K562 (cell line): ENCODE results near the gene HSDL1. TPM values are rescaled to one million over a fixed set of nuclear protein-coding genes. Genes with fewer than 3 reads are reported as not detected.

Source experiments
- ATAC-seq: fragments of 200-7000 bp; cut with Tn5 transposase; 3 replicates; pipeline ENCODE4 v1.9.1; 2020; ENCODE audit warnings: moderate library complexity
- BruUV-seq: library from RNA; stranded (reverse); fragments of 400-500 nt; replicated peaks from 2 replicates; lab custom pipeline; 2021; lab: Mats Ljungman, UMichigan
- CTCF ChIA-PET: fragments of 300-600 bp; formaldehyde crosslinking; extraction: SDS; loops from one replicate; lab custom pipeline; 2021; ENCODE audit warnings: low intra/inter-chr PET ratio; lab: Yijun Ruan, JAX
- POLR2A ChIA-PET: fragments of 300-600, 350-650 bp; sonication (Branson Sonifier 250); formaldehyde crosslinking; extraction: SDS; loops from one replicate; lab custom pipeline; 2021; ENCODE audit warnings: antibody characterized with exemption, inconsistent platforms; lab: Yijun Ruan, JAX
- DNase-seq, 4 experiments: peaks; one replicate each; pipeline versions ENCODE4 v3.0.0 to v3.0.0-alpha.2; 2011 to 2018; ENCODE audit warnings: low spot score in 3 of 4, mixed read lengths in 3 of 4; ENCODE audit errors: extremely low read depth in 1 of 4
- FAIRE-seq: peaks from 2 replicates; lab custom pipeline; 2011; peaks lifted over from hg19 to GRCh38; lab: Jason Lieb, UNC
- H2AFZ ChIP-seq: 2 replicates; pipeline ENCODE4 v1.6.0; 2011; ENCODE audit warnings: low read depth, low read length, control low read depth, inconsistent platforms
- H3K27ac ChIP-seq: fragments of 200-600 bp; 3 replicates; pipeline ENCODE4 v1.8.0; 2011; ENCODE audit warnings: low read depth, mild to moderate bottlenecking, control low read depth, inconsistent platforms, low read length, moderate library complexity, mixed read lengths; ENCODE audit errors: extremely low read depth
- H3K27me3 ChIP-seq, 2 experiments: fragments of 300-600 bp in 1 of 2; 2 replicates in 1 of 2; 3 replicates in 1 of 2; pipeline versions ENCODE4 v1.6.0 to v1.8.0; 2011; ENCODE audit warnings: inconsistent platforms in 2 of 2, low read length in 2 of 2, mild to moderate bottlenecking in 1 of 2, mixed read lengths in 1 of 2, moderate library complexity in 1 of 2; ENCODE audit not compliant: control insufficient read depth in 2 of 2, insufficient read depth in 2 of 2
- H3K36me3 ChIP-seq: fragments of 300-600 bp; 3 replicates; pipeline ENCODE4 v1.8.0; 2011; ENCODE audit warnings: mild to moderate bottlenecking, low read length, inconsistent platforms; ENCODE audit not compliant: control insufficient read depth, insufficient read depth
- H3K4me1 ChIP-seq, 2 experiments: fragments of 200-600 bp in 1 of 2; replicated peaks in 1 of 2; 2 replicates in 1 of 2; 3 replicates in 1 of 2; pipeline versions ENCODE4 v1.5.1 to v1.8.0; 2011; ENCODE audit warnings: inconsistent platforms in 2 of 2, low read length in 2 of 2, mild to moderate bottlenecking in 1 of 2, mixed read lengths in 1 of 2, moderate library complexity in 1 of 2; ENCODE audit not compliant: control insufficient read depth in 2 of 2, insufficient read depth in 2 of 2
- H3K4me2 ChIP-seq: 2 replicates; pipeline ENCODE4 v1.6.1; 2011; ENCODE audit warnings: low read length, control low read depth, inconsistent platforms, mixed read lengths; ENCODE audit not compliant: insufficient read depth
- H3K4me3 ChIP-seq: fragments of 200-600 bp; sonication (generic), shearing (Covaris generic); 2 replicates; pipeline ENCODE4 v1.5.1; 2016; ENCODE audit warnings: control low read depth, inconsistent platforms
- H3K79me2 ChIP-seq: fragments of 200-600 bp; 3 replicates; pipeline ENCODE4 v1.8.0; 2011; ENCODE audit warnings: low read length, inconsistent platforms; ENCODE audit not compliant: control insufficient read depth, insufficient read depth
- H3K9ac ChIP-seq, 2 experiments: 2 replicates each; pipeline versions ENCODE4 v1.6.0 to v1.6.1; 2011; ENCODE audit warnings: low read depth in 2 of 2, low read length in 2 of 2, control low read depth in 1 of 2, inconsistent platforms in 1 of 2, mild to moderate bottlenecking in 1 of 2, mixed read lengths in 1 of 2; ENCODE audit not compliant: insufficient read depth in 1 of 2
- H3K9me1 ChIP-seq: one replicate; pipeline ENCODE4 v1.6.0; 2011; ENCODE audit warnings: inconsistent platforms, mild to moderate bottlenecking, low read length, moderate library complexity; ENCODE audit not compliant: control insufficient read depth, insufficient read depth
- H3K9me3 ChIP-seq: replicated peaks from 2 replicates; pipeline ENCODE4 v1.5.1; 2011; ENCODE audit warnings: low read depth, low read length, inconsistent platforms; ENCODE audit not compliant: control insufficient read depth, insufficient read depth
- H4K20me1 ChIP-seq: replicated peaks from 2 replicates; pipeline ENCODE4 v1.6.1; 2011; ENCODE audit warnings: low read length, inconsistent platforms, mixed read lengths; ENCODE audit not compliant: control insufficient read depth, insufficient read depth
- JUND ChIP-seq, 2 experiments: IDR thresholded peaks; 2 replicates in 1 of 2; 3 replicates in 1 of 2; pipeline ENCODE4 v1.6.1; 2011; ENCODE audit warnings: borderline replicate concordance in 2 of 2, low read depth in 2 of 2, low read length in 2 of 2, improper control_type of control experiment in 1 of 2, missing biosample characterization in 1 of 2, missing genetic modification characterization in 1 of 2, missing genetic modification reagents in 1 of 2
- NR0B1 ChIP-seq: fragments of 450-650 bp; IDR thresholded peaks from one replicate; pipeline ENCODE4 v1.6.1; 2018; ENCODE audit warnings: mild to moderate bottlenecking, moderate library complexity; ENCODE audit not compliant: partially characterized antibody
- PBX2 ChIP-seq, 2 experiments: IDR thresholded peaks in 1 of 2; conservative IDR thresholded peaks in 1 of 2; 2 replicates each; pipeline ENCODE4 v1.6.1; 2016; ENCODE audit warnings: low read depth in 2 of 2, mild to moderate bottlenecking in 1 of 2, missing compliant biosample characterization in 1 of 2, missing genetic modification characterization in 1 of 2, moderate library complexity in 1 of 2
- ZNF584 ChIP-seq: fragments of 200-800 bp; sonication (Bioruptor generic); IDR thresholded peaks from 2 replicates; pipeline ENCODE4 v1.6.1; 2016; ENCODE audit warnings: low read depth, mild to moderate bottlenecking, missing genetic modification characterization, missing compliant biosample characterization
- WGBS: fragments of 100-300 bp; shearing (Covaris generic); methylation state at CpG from one replicate; pipeline ENCODE4 v1.1.6; 2016; ENCODE audit warnings: low coverage, mixed read lengths; ENCODE audit not compliant: insufficient coverage; ENCODE audit errors: missing lambda C conversion rate; 5-methylcytosine and 5-hydroxymethylcytosine counted together
- in situ Hi-C: fragments of 300-500 bp; cut with MboI; formaldehyde crosslinking; loops from 4 replicates; pipeline ENCODE4 v1.15.0; 2018; ENCODE audit warnings: inconsistent platforms, mixed read lengths
- intact Hi-C: fragments of 100-400 bp; cut with micrococcal nuclease; formaldehyde crosslinking; loops from 2 replicates; pipeline ENCODE4 v1.14.2; 2022
- polyA plus RNA-seq, 8 experiments: library from polyadenylated mRNA; depleted of rRNA in 4 of 8; stranded (reverse) in 5 of 8; unstranded in 3 of 8; fragments of >200 nt; fragmentation: Nextera tagmentation in 2 of 8; fragmentation: Illumina TruSeq in 1 of 8; extraction: Ambion mirVana in 2 of 8; extraction: Trizol in 1 of 8; gene quantifications; 2 replicates each; pipeline versions ENCODE4 v1.2.1 to v1.2.3, GENCODE V29; 2011 to 2014; ENCODE audit warnings: inconsistent platforms in 1 of 8, missing spikeins in 1 of 8
- total RNA-seq, 7 experiments: library from RNA; depleted of rRNA in 6 of 7; stranded (reverse); fragments of >200 nt in 6 of 7; fragmentation: Illumina TruSeq in 2 of 7; extraction: Trizol in 2 of 7; gene quantifications; 2 replicates each; pipeline versions ENCODE4 v1.2.1 to v1.2.3, GENCODE V29; 2011 to 2021; ENCODE audit warnings: low replicate concordance in 1 of 7
- TF ChIP-seq, protein P1 (sequence below): IDR thresholded peaks from 2 replicates; pipeline ENCODE4 v1.6.1; 2016; ENCODE audit warnings: missing genetic modification characterization, missing compliant biosample characterization

Gene HSDL1
- total and polyA plus RNA-seq, 9 of the 15 experiments (the other 6 are each of a cell fraction or from before 2014, with no cell fraction given) = 14.8 to 41.2 (median 27.7) TPM

- no peak for DNase-seq
- POLR2A ChIA-PET = no interaction called here
Observed at GRCh38 chr16:84194018-84194417, 49.0 kb upstream of the HSDL1 start.

GRCh38 chr16:84193480-84193879, 48.5 kb upstream of the HSDL1 start:
- no peak overlapping the region for H3K9ac ChIP-seq
- BruUV-seq = no TSS peak
- H3K4me3 ChIP-seq = no peak overlapping the region
- H3K27me3 ChIP-seq = peaks cover 53 to 71% of the 10 kb centered on the region in 2 experiments
- peaks cover 5% of the 10 kb centered on the region; the same call in 1 of the 2 replicates for H4K20me1 ChIP-seq
- no peak for FAIRE-seq
- intact Hi-C loops (no loop called here), in situ Hi-C loops (no loop called here)
- H3K9me3 ChIP-seq = no peaks in the 10 kb centered on the region
- H3K36me3 ChIP-seq = no peaks in the 10 kb centered on the region
- no peaks in the 10 kb centered on the region for H3K79me2 ChIP-seq
- 16% methylated on average over 7 of the region's 7 CpGs for WGBS
- no peak overlapping the region for H3K4me2 ChIP-seq
- no peak overlapping the region for H3K27ac ChIP-seq
- DNase-seq = no peak
- peaks cover 4% of the 10 kb centered on the region for H3K9me1 ChIP-seq
- peaks cover 0 to 43% of the 10 kb centered on the region in 2 experiments; a peak in 2 of 5 replicates for H3K4me1 ChIP-seq
- H2AFZ ChIP-seq = no peak overlapping the region
- POLR2A ChIA-PET = no interaction called here
- no peak for ATAC-seq
- CTCF ChIA-PET = no interaction called here
- no peak for TF ChIP-seq JUND (IDR thresholded peaks at IDR 0.05; ENCODE audit: borderline replicate concordance, low read depth, low read length)
- no peak for TF ChIP-seq JUND (tag; IDR thresholded peaks at IDR 0.05; ENCODE audit: borderline replicate concordance, low read depth, low read length)
- no peak for TF ChIP-seq PBX2 (CRISPR knock-in tag; IDR thresholded peaks at IDR 0.05; ENCODE audit: low read depth)
- no peak for TF ChIP-seq PBX2 (tag; conservative IDR thresholded peaks at IDR 0.05; ENCODE audit: low read depth)
- no peak for TF ChIP-seq NR0B1
- no peak for TF ChIP-seq ZNF584 (CRISPR knock-in tag)

More at GRCh38 chr16:84194018-84194417, 49.0 kb upstream of the HSDL1 start:
- no peak overlapping the region for H3K4me3 ChIP-seq
- 29% methylated on average over 11 of the region's 11 CpGs for WGBS
- H3K27me3 ChIP-seq = peaks cover 58 to 76% of the 10 kb centered on the region in 2 experiments
- intact Hi-C loops (no loop called here), in situ Hi-C loops (no loop called here)
- no peaks in the 10 kb centered on the region for H3K79me2 ChIP-seq
- H3K4me1 ChIP-seq = peaks cover 0 to 43% of the 10 kb centered on the region in 2 experiments; a peak in 2 of 5 replicates
- H3K4me2 ChIP-seq = no peak overlapping the region
- no peaks in the 10 kb centered on the region for H3K36me3 ChIP-seq
- no peak for FAIRE-seq
- H4K20me1 ChIP-seq = peaks cover 5% of the 10 kb centered on the region; the same call in 1 of the 2 replicates
- H3K27ac ChIP-seq = no peak overlapping the region
- BruUV-seq = no TSS peak
- no peaks in the 10 kb centered on the region for H3K9me3 ChIP-seq
- no peak overlapping the region for H2AFZ ChIP-seq
- TF ChIP-seq, protein P1, sequence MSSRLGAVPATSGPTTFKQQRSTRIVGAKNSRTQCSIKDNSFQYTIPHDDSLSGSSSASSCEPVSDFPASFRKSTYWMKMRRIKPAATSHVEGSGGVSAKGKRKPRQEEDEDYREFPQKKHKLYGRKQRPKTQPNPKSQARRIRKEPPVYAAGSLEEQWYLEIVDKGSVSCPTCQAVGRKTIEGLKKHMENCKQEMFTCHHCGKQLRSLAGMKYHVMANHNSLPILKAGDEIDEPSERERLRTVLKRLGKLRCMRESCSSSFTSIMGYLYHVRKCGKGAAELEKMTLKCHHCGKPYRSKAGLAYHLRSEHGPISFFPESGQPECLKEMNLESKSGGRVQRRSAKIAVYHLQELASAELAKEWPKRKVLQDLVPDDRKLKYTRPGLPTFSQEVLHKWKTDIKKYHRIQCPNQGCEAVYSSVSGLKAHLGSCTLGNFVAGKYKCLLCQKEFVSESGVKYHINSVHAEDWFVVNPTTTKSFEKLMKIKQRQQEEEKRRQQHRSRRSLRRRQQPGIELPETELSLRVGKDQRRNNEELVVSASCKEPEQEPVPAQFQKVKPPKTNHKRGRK (tag) = no peak
- TF ChIP-seq, all 486 proteins: peak for 0
- ATAC-seq = no peak
- Histone ChIP-seq H3K9me1 (peaks cover 4% of the 10 kb centered on the region), H3K9ac (no peak overlapping the region)
- CTCF ChIA-PET = no interaction called here
